IPS-NIHi11 (cell line): ENCODE data around the gene NFE2.

Source experiments
- DNase-seq: peaks from one replicate; pipeline ENCODE4 v3.0.0; 2012; ENCODE audit warnings: mixed read lengths, low spot score

The NFE2 gene

GRCh38 chr12:54249489-54249888, 51.3 kb downstream of the NFE2 start:
- DNase-seq, result no peak

DNA sequence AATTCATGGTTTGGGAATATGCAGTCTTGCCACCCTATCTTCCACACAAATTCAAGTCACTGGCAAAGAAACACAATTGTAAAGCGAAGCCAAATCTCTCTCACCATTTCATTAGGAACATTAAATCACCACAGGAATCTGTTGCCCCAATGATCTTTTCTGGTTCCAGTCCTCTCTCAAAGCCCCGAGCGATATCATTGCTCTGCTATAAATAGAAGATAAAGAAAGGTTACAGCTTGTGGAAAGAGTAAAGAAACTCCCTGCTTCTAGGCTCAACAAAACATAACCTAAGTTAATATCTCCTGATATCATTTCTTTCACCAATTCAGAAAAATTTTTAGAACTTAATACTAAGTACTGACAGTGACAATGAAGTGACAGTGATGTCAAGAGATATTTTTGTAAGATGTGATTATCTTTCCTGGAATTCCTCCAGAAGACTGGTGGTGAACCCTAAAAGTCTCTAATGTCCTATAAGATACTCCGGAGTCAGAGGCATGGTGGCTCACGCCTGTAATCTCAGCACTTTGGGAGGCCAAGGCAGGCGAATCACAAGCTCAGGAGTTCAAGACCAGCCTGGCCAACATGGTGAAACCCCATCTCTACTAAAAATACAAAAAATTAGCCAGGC, 54.7 kb downstream of the NFE2 start:
- DNase-seq, result no peak
